ENCODE measurements around the gene RND2. TPM values are rescaled to one million over a fixed set of nuclear protein-coding genes. Genes with fewer than 3 reads are reported as not detected.

Gene RND2
- total and polyA plus RNA-seq, 2 experiments from 2014 or later: 18.5 to 22.9 TPM

- Mint-ChIP-seq H3K36me3 (ENCODE audit: low read depth) (peaks cover 9% of the 10 kb centered on the region; the same call in 2 of the 3 replicates), H3K4me3 (peak within 1 kb of the TSS; percentile 96), H3K27me3 (ENCODE audit: insufficient read depth, low read depth, poor library complexity) (peaks cover 18% of the 10 kb centered on the region), H3K27ac (peak within 1 kb of the TSS; percentile 95), H3K4me1 (peaks cover 17% of the 10 kb centered on the region), H3K9me3 (no peaks in the 10 kb centered on the region; the same call in 2 of the 3 replicates)
- no peaks in the 10 kb centered on the region for H3K27me3 ChIP-seq (ENCODE audit: insufficient read depth)
- peaks cover 33% of the 10 kb centered on the region for H3K79me2 ChIP-seq (replicated peaks; ENCODE audit: insufficient read depth)
- ATAC-seq (peak; percentile 77), DNase-seq (ENCODE audit: low spot score) (peak; percentile 97)
- peak within 1 kb of the TSS; percentile 92 for H3K4me3 ChIP-seq
- H3K27ac ChIP-seq (ENCODE audit: low read depth): peak within 1 kb of the TSS; percentile 96
- 0 out of 2 replicates have a peak, but pooled peaks cover 4% of the 10 kb centered on the region for H4K20me1 ChIP-seq (replicated peaks; ENCODE audit: insufficient read depth)
- H3K9me2 ChIP-seq (ENCODE audit: insufficient read depth): no peaks in the 10 kb centered on the region
- H3K36me3 ChIP-seq (ENCODE audit: insufficient read depth): no peaks in the 10 kb centered on the region
- H3F3A ChIP-seq (replicated peaks; ENCODE audit: low read depth): peaks cover 9% of the 10 kb centered on the region; the same call in 1 of the 2 replicates
- H2AFZ ChIP-seq: peak within 1 kb of the TSS; percentile 100
- H3K4me1 ChIP-seq (ENCODE audit: insufficient read depth): peaks cover 16% of the 10 kb centered on the region
- H3K4me2 ChIP-seq: peak within 1 kb of the TSS; percentile 96
- TF ChIP-seq EZH2 (IDR thresholded peaks at IDR 0.05; ENCODE audit: low read depth, unreplicated experiment) (no peak), REST (IDR thresholded peaks at IDR 0.05; ENCODE audit: unreplicated experiment) (no peak), ZNF462 (CRISPR knock-in tag; IDR thresholded peaks at IDR 0.05) (no peak), JUNB (IDR thresholded peaks at IDR 0.05; ENCODE audit: unreplicated experiment) (no peak), STAT1 (IDR thresholded peaks at IDR 0.05; ENCODE audit: unreplicated experiment) (no peak), POLR2AphosphoS5 (IDR thresholded peaks at IDR 0.05; ENCODE audit: low read depth) (peak; percentile 68), ZNF331 (CRISPR knock-in tag; IDR thresholded peaks at IDR 0.05; ENCODE audit: low read depth) (no peak), ZNF114 (CRISPR knock-in tag; IDR thresholded peaks at IDR 0.05) (no peak), EZH2phosphoT487 (IDR thresholded peaks at IDR 0.05; ENCODE audit: unreplicated experiment) (no peak), CREB1 (CRISPR knock-in tag; IDR thresholded peaks at IDR 0.05; ENCODE audit: low read depth) (peak; percentile 73), ETS1 (IDR thresholded peaks at IDR 0.05) (no peak), CTCF (conservative IDR thresholded peaks at IDR 0.05; ENCODE audit: low read depth in 2 of 2) (no peak), NANOG (IDR thresholded peaks at IDR 0.05; ENCODE audit: borderline replicate concordance) (no peak)
Measured at GRCh38 chr17:42980274-42980765, 44.7 kb upstream of the RND2 start, which contains the start of gene RUNDC1. TSS of gene RUNDC1 (plus strand) at chr17:42980565. CDS start at chr17:42980577, 12 bp downstream.

Data from GM23338 (cell line).